ENCODE data around the gene EVX1.

The EVX1 gene

GRCh38 chr7:27250557-27251070 is 8.0 kb downstream of the EVX1 start:
- no peak for DNase-seq

- DNase-seq: no peak
Measured at GRCh38 chr7:27251136-27251651, 8.6 kb downstream of the EVX1 start.

- no peak for DNase-seq
Measured at GRCh38 chr7:27251652-27252590, 9.3 kb downstream of the EVX1 start.

GRCh38 chr7:27254625-27255024 is 12.0 kb downstream of the EVX1 start:
- DNase-seq: no peak

GRCh38 chr7:27260211-27260610 is 17.6 kb downstream of the EVX1 start:
- no peak for DNase-seq

DNA sequence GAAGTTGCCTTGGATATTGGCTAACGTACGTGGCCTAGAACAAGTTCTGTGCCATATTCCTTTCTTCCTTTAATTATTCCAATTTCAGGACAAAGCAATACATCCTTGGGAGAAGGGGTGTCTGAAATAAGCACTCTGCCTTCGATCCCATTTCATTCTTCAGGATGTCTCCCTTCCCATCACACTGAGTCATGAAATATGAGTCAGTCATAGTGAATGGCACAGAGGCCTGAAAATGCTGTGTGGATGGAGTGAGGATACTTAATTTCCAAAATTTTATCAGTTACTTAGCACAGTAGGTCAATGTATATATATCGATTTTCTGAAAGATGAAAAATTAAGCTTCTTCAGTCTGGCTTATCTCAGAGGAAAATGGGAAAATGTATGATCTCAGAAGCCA is 19.5 kb downstream of the EVX1 start:
- no peak for DNase-seq

- DNase-seq: no peak
Measured at GRCh38 chr7:27263781-27264180, 21.2 kb downstream of the EVX1 start.

DNA sequence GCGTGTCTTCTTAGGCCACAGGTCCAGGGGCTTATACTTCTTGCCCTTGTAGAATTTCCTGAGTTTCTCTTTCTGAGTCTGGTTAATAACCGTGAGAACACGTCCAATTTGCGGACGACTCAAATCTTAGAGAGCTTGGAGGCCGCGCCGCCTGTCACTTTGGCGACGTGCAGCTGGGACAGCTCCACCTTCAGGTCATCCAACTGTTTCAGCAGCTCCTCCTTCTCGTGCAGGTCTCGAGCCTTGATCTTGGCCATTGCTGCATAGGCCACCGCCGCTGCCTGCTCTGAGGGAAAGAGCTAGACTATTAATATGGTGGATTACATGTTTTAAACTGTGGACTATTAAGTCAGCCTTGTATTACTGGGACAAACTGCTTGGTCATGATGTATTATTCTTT is 26.9 kb downstream of the EVX1 start:
- no peak for DNase-seq

- DNase-seq: no peak
Measured at GRCh38 chr7:27271384-27271783, 28.8 kb downstream of the EVX1 start.

DNA sequence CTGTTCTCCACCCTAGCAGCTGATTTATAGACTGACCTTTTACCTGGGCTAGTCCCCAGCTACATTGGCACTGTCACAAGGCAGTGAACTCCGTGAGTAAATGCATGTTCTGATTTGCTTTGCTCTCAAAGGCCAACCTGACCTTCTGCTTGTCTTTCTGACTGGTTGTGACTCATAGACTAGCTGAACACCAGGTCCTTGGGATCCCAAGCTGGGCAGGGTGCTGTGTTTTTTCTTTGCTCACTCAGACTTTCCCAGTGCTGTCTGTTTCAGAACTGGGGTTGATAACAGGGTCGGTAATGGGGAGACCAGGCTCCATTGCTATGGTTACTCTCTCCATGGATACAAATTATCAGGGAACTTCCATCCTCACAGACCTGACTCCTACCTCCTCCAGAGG is 35.0 kb downstream of the EVX1 start:
- no peak for DNase-seq

DNA sequence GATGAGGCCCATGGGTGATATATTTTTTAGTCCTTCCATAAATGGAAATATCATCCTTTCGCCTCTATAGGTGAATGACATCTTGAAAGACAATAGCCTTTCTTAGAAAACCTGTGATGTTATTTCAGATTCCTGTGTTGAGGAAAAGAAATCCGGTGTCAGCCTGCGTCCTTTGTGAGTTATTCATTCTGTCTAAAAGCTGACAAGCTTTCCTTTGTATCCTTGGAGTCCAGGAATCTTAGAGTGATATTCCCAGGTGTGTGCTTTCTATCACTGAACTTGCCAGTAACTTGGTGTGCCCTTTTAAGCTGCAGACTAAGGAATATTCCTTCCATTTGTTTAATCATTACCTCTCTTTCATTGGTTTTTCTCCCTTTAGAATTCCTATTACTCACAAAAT is 41.0 kb downstream of the EVX1 start:
- no peak for DNase-seq

- no peak for DNase-seq
Measured at GRCh38 chr7:27295236-27295635, 52.6 kb downstream of the EVX1 start.

- DNase-seq: no peak
Measured at GRCh38 chr7:27297356-27297755, 54.8 kb downstream of the EVX1 start.
